Nephron (organoid): ENCODE results near the gene BRD1.

ENCODE experiments used
- H3K27ac Mint-ChIP-seq, 3 experiments: 2 replicates each; pipeline ENCODE4 v1.8.0; 2020; ENCODE audit warnings: mixed read lengths in 3 of 3, mild to moderate bottlenecking in 2 of 3, moderate library complexity in 1 of 3
- H3K27me3 Mint-ChIP-seq: 2 replicates; pipeline ENCODE4 v1.8.0; 2021; ENCODE audit warnings: low read depth, mild to moderate bottlenecking, moderate library complexity, mixed read lengths
- H3K36me3 Mint-ChIP-seq: 2 replicates; pipeline ENCODE4 v1.8.0; 2020; ENCODE audit warnings: low read depth, mixed read lengths
- H3K4me1 Mint-ChIP-seq: 2 replicates; pipeline ENCODE4 v1.8.0; 2020; ENCODE audit warnings: mixed read lengths
- H3K4me3 Mint-ChIP-seq, 3 experiments: 2 replicates each; pipeline ENCODE4 v1.8.0; 2020; ENCODE audit warnings: mild to moderate bottlenecking in 3 of 3, mixed read lengths in 3 of 3, moderate library complexity in 2 of 3
- H3K9me3 Mint-ChIP-seq: 2 replicates; pipeline ENCODE4 v1.8.0; 2020; ENCODE audit warnings: mixed read lengths
- TF ChIP-seq, protein P1 (sequence below), 3 experiments: fragments of 200-600 bp; sonication (generic); IDR thresholded peaks; one replicate each; pipeline ENCODE4 v1.5.0; 2021; ENCODE audit warnings: antibody characterized with exemption in 3 of 3; ENCODE audit not compliant: unreplicated experiment in 3 of 3

BRD1 gene

DNA sequence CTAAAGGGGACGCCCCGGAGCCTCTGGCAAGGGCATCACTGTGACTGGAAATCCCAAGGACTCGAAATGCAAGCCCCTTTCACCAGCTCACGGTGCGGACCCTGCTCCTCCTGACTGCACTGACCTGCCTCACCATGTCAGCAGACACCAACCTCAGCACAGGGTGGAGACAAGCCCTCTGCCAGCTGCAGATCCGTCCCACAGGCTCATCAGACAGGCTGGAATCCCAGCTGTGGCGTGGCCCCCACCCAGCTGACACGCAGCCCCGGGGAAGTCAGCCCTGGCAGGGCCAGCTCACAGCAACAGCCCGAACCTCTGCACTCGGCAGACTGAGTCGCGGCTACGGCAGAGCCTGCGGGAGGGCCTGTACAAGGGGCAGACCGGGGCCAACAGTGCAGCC is 36.8 kb downstream of the BRD1 start:
- Mint-ChIP-seq H3K36me3 (peaks cover 66% of the 10 kb centered on the region), H3K27me3 (peaks cover 4% of the 10 kb centered on the region), H3K4me1 (peaks cover 55% of the 10 kb centered on the region), H3K27ac (peak overlapping the region in 1 of 3 experiments; percentile 45), H3K4me3 (no peak overlapping the region), H3K9me3 (no peaks in the 10 kb centered on the region)
- TF ChIP-seq, protein P1, sequence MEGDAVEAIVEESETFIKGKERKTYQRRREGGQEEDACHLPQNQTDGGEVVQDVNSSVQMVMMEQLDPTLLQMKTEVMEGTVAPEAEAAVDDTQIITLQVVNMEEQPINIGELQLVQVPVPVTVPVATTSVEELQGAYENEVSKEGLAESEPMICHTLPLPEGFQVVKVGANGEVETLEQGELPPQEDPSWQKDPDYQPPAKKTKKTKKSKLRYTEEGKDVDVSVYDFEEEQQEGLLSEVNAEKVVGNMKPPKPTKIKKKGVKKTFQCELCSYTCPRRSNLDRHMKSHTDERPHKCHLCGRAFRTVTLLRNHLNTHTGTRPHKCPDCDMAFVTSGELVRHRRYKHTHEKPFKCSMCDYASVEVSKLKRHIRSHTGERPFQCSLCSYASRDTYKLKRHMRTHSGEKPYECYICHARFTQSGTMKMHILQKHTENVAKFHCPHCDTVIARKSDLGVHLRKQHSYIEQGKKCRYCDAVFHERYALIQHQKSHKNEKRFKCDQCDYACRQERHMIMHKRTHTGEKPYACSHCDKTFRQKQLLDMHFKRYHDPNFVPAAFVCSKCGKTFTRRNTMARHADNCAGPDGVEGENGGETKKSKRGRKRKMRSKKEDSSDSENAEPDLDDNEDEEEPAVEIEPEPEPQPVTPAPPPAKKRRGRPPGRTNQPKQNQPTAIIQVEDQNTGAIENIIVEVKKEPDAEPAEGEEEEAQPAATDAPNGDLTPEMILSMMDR (IDR thresholded peaks at IDR 0.05; ENCODE audit: unreplicated experiment in 3 of 3) = no peak

DNA sequence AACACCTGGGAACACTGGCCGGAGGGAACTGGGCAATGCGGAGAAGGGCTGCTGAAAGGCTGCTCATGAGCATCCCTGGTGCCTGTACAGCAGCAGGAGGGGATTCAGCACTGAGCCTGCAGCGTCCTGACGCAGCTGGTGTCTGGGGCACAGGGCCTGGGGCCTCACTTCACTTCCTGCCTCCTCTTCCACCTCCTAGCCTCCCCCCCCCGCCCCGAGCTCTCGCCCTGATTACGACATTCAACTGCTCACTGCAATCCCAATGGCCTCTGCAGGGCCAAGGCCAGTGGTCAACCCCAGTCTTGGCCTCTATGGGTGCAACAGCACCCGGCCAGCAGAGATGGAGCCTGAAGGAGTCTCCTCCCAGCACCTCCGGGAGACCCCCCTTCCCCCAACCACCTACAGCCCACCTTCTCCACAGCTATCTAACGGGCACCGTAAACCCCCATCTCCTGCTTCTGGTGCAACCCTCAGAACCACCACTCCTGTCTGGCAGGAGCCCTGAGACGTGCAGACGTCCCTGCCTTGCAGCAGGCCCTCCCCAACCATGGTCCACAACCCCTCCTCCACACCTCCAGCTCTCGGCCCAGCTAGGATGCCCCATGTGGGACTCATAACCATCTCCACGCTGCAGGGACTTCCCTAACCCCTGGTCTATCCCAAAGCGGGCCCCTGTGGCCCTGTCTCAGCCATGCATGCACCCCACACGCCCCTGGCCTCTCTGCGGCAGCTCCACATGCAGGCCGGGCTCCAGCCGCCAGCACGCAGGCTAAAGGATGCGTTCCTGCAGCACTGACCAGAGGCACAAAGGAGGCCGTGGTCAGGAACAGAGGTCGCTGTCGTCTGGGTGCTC is 38.2 kb downstream of the BRD1 start:
- H3K36me3 Mint-ChIP-seq = peaks cover 56% of the 10 kb centered on the region
- peak overlapping the region in 1 of 3 experiments; percentile 41 for H3K27ac Mint-ChIP-seq
- no peaks in the 10 kb centered on the region for H3K9me3 Mint-ChIP-seq
- no peak overlapping the region for H3K4me3 Mint-ChIP-seq
- peaks cover 49% of the 10 kb centered on the region for H3K4me1 Mint-ChIP-seq
- TF ChIP-seq, protein P1 (IDR thresholded peaks at IDR 0.05; ENCODE audit: unreplicated experiment in 3 of 3) = no peak
- peaks cover 4% of the 10 kb centered on the region for H3K27me3 Mint-ChIP-seq

DNA sequence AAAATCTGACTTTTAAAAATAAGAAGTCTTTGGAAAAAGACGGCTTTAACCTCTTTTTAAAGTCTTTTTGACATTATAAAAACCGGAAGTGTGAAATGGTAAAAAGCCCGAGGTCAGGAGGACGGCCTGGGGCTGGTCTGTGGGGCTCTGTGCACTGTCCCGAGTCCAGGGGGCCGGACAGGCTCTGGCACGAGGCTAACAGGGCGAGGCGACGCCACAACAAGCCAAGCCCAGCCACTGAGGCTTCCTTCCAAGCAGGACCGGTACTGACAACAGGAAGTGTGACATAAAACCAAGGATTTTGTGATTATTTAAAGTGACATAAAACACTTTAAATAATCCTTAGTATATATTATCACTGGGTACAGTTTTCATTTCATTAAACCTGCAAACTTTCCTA is 39.2 kb downstream of the BRD1 start:
- Mint-ChIP-seq H3K4me3 (no peak overlapping the region), H3K27ac (peak overlapping the region in 1 of 3 experiments; percentile 21), H3K36me3 (peaks cover 53% of the 10 kb centered on the region), H3K4me1 (peaks cover 52% of the 10 kb centered on the region), H3K27me3 (peaks cover 4% of the 10 kb centered on the region), H3K9me3 (no peaks in the 10 kb centered on the region)
- TF ChIP-seq, protein P1 (IDR thresholded peaks at IDR 0.05; ENCODE audit: unreplicated experiment in 3 of 3) = no peak

DNA sequence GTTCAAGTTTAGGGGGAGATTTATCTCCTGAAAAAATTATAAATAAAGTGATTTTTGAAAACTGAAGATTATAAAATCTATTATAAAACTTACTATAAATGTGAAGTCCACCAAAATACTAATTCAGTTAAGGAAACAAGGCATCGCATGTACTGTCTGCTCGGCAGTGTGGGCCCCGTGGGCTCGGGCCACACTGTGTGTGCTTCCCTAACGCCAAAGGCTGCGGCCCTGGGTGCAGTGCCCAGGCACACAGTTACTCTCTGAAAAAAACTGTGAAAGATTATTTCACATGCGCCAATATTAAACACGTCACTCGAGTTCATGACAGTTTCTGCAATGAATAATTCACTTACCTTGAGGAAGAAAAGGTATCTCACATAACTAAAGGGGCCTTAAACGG is 39.8 kb downstream of the BRD1 start:
- TF ChIP-seq, protein P1 (IDR thresholded peaks at IDR 0.05; ENCODE audit: unreplicated experiment in 3 of 3) = no peak
- Mint-ChIP-seq H3K27ac (peak overlapping the region; percentile 3 to 21 (median 20)), H3K36me3 (peaks cover 51% of the 10 kb centered on the region), H3K27me3 (peaks cover 4% of the 10 kb centered on the region), H3K4me1 (peaks cover 51% of the 10 kb centered on the region), H3K9me3 (no peaks in the 10 kb centered on the region), H3K4me3 (no peak overlapping the region)

DNA sequence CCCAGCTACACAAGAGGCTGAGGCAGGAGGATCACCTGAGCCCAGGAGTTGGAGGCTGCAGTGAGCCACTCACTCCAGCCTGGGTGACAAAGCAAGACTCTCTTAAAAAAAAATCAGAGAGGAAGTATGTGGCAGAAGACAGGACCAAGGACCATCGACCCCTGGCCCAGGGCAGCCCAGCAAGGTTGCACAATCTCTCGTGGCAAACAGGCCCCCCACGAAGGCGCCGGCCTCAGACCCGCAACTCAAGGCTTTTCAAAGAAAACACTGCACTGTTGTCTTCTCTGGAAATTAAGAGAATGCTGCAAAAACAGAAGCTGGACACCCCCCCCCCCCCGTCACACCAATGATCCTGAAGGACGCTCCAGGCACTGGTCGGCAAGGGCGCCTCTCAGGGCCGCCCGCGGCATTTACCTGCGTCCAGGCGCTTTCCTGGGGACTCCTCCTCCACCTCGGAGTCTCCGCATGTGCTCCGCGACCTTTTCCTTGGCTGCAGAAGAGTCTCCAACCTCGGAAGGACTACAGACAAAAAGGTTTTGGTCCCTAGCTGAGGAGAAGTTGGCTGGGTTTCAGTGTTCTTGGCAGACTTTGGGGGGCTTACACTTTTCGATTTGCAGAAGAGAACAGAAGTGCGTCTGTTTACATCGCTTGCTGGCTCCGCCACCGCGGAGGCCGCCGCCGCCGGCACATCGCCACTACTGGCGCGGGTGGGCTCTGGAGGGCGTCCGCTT is 40.5 kb downstream of the BRD1 start:
- Mint-ChIP-seq H3K36me3 (peaks cover 44% of the 10 kb centered on the region), H3K9me3 (no peaks in the 10 kb centered on the region), H3K4me3 (no peak overlapping the region), H3K27me3 (peaks cover 4% of the 10 kb centered on the region), H3K4me1 (peaks cover 47% of the 10 kb centered on the region), H3K27ac (peak overlapping the region in 1 of 3 experiments; percentile 21)
- TF ChIP-seq, protein P1 (IDR thresholded peaks at IDR 0.05; ENCODE audit: unreplicated experiment in 3 of 3) = no peak
